Measurements from ENCODE around the gene PKD1.
"Not testable (repeated sequence)": the region's sequence is repeated elsewhere in the genome, so short reads cannot be mapped to it uniquely, and the experiment has no call there.

Gene PKD1

GRCh38 chr16:2110332-2111008 lies 25.2 kb downstream of the PKD1 start:
- not testable (repeated sequence) for DNase-seq (ENCODE audit: low read depth in 4 of 4, low spot score in 1 of 4)

GRCh38 chr16:2109872-2110271 lies 25.8 kb downstream of the PKD1 start:
- DNase-seq (ENCODE audit: low read depth in 4 of 4, low spot score in 1 of 4): not testable (repeated sequence)

GRCh38 chr16:2109271-2109580 lies 26.5 kb downstream of the PKD1 start:
- not testable (repeated sequence) for DNase-seq (ENCODE audit: low read depth in 4 of 4, low spot score in 1 of 4)

GRCh38 chr16:2108446-2109270 lies 27.0 kb downstream of the PKD1 start:
- not testable (repeated sequence) for DNase-seq (ENCODE audit: low read depth in 4 of 4, low spot score in 1 of 4)

- not testable (repeated sequence) for DNase-seq (ENCODE audit: low read depth in 4 of 4, low spot score in 1 of 4)
Observed at GRCh38 chr16:2107791-2108125, 27.9 kb downstream of the PKD1 start.

- DNase-seq (ENCODE audit: low read depth in 4 of 4, low spot score in 1 of 4): not testable (repeated sequence)
Observed at GRCh38 chr16:2107121-2107790, 28.4 kb downstream of the PKD1 start.

GRCh38 chr16:2106211-2106610 lies 29.5 kb downstream of the PKD1 start:
- DNase-seq (ENCODE audit: low read depth in 4 of 4, low spot score in 1 of 4): not testable (repeated sequence)

GRCh38 chr16:2105769-2106168 lies 29.9 kb downstream of the PKD1 start:
- DNase-seq (ENCODE audit: low read depth in 4 of 4, low spot score in 1 of 4): not testable (repeated sequence)

GRCh38 chr16:2105291-2105690 lies 30.4 kb downstream of the PKD1 start:
- DNase-seq (ENCODE audit: low read depth in 4 of 4, low spot score in 1 of 4): not testable (repeated sequence)

- not testable (repeated sequence) for DNase-seq (ENCODE audit: low read depth in 4 of 4, low spot score in 1 of 4)
Observed at GRCh38 chr16:2104464-2104863, 31.2 kb downstream of the PKD1 start.

GRCh38 chr16:2102471-2102870 lies 33.2 kb downstream of the PKD1 start:
- DNase-seq (ENCODE audit: low read depth in 4 of 4, low spot score in 1 of 4): no peak

- not testable (repeated sequence) for DNase-seq (ENCODE audit: low read depth in 4 of 4, low spot score in 1 of 4)
Observed at GRCh38 chr16:2101581-2101980, 34.1 kb downstream of the PKD1 start.

GRCh38 chr16:2097689-2098088 lies 38.0 kb downstream of the PKD1 start:
- DNase-seq (ENCODE audit: low read depth in 4 of 4, low spot score in 1 of 4): not testable (repeated sequence)

GRCh38 chr16:2096853-2097595 lies 38.7 kb downstream of the PKD1 start:
- no peak for DNase-seq (ENCODE audit: low read depth in 4 of 4, low spot score in 1 of 4)

GRCh38 chr16:2095918-2096582 lies 39.6 kb downstream of the PKD1 start:
- DNase-seq (ENCODE audit: low read depth in 4 of 4, low spot score in 1 of 4): no peak

- DNase-seq (ENCODE audit: low read depth in 4 of 4, low spot score in 1 of 4): no peak
Observed at GRCh38 chr16:2095315-2095853, 40.3 kb downstream of the PKD1 start.

GRCh38 chr16:2093793-2094192 lies 41.9 kb downstream of the PKD1 start:
- DNase-seq (ENCODE audit: low read depth in 4 of 4, low spot score in 1 of 4): no peak

GRCh38 chr16:2092866-2093265 lies 42.8 kb downstream of the PKD1 start:
- no peak for DNase-seq (ENCODE audit: low read depth in 4 of 4, low spot score in 1 of 4)

- DNase-seq (ENCODE audit: low read depth in 4 of 4, low spot score in 1 of 4): no peak
Observed at GRCh38 chr16:2092256-2092620, 43.5 kb downstream of the PKD1 start.

GRCh38 chr16:2091547-2092255 lies 44.0 kb downstream of the PKD1 start:
- no peak for DNase-seq (ENCODE audit: low read depth in 4 of 4, low spot score in 1 of 4)
